Lower lobe of right lung (tissue), 2 donors: ENCODE data around the gene FIBIN. TPM values are rescaled to one million over a fixed set of nuclear protein-coding genes. Genes with fewer than 3 reads are reported as not detected.

Source experiments
- ATAC-seq, 2 donors: fragments of 200-7000 bp; cut with Tn5 transposase; one replicate each; pipeline ENCODE4 v1.9.1; 2020 to 2022; ENCODE audit warnings: mild to moderate bottlenecking in 2 of 2, moderate library complexity in 2 of 2
- DNase-seq: peaks from one replicate; pipeline ENCODE4 v3.0.0-alpha.2; 2020
- H3K27ac ChIP-seq: fragments of 200-600 bp; one replicate; pipeline ENCODE4 v1.8.0; 2022
- H3K27me3 ChIP-seq: fragments of 200-600 bp; one replicate; pipeline ENCODE4 v1.8.0; 2022; ENCODE audit warnings: low read depth
- H3K36me3 ChIP-seq: fragments of 200-600 bp; one replicate; pipeline ENCODE4 v1.8.0; 2022; ENCODE audit warnings: mild to moderate bottlenecking
- H3K4me1 ChIP-seq: fragments of 200-600 bp; one replicate; pipeline ENCODE4 v1.8.0; 2022
- H3K4me3 ChIP-seq: fragments of 200-600 bp; one replicate; pipeline ENCODE4 v1.8.0; 2022; ENCODE audit warnings: mild to moderate bottlenecking
- H3K9me3 ChIP-seq: fragments of 200-600 bp; one replicate; pipeline ENCODE4 v1.8.0; 2022
- intact Hi-C: fragments of 100-400 bp; cut with DNase I; formaldehyde crosslinking; loops from one replicate; pipeline ENCODE4 v1.11.0; 2022
- total RNA-seq: library from RNA; stranded (reverse); fragmentation: NEBNext Ultra II Directional; extraction: Animal tissue kit (Norgen Biotek cat#: 25700); gene quantifications from one replicate; pipeline ENCODE4 v1.2.1, GENCODE V29; 2021
- TF ChIP-seq, protein P1 (sequence below): fragments of 200-600 bp; IDR thresholded peaks from one replicate; pipeline ENCODE4 v1.8.0; 2022; ENCODE audit warnings: antibody characterized with exemption, mild to moderate bottlenecking
- donor health status: DM: no; HTN: yes; CAD: no; lungs with severe emphysema.

The FIBIN gene
- total RNA-seq, 1 donor from 2014 or later, result 27.8 TPM

DNA sequence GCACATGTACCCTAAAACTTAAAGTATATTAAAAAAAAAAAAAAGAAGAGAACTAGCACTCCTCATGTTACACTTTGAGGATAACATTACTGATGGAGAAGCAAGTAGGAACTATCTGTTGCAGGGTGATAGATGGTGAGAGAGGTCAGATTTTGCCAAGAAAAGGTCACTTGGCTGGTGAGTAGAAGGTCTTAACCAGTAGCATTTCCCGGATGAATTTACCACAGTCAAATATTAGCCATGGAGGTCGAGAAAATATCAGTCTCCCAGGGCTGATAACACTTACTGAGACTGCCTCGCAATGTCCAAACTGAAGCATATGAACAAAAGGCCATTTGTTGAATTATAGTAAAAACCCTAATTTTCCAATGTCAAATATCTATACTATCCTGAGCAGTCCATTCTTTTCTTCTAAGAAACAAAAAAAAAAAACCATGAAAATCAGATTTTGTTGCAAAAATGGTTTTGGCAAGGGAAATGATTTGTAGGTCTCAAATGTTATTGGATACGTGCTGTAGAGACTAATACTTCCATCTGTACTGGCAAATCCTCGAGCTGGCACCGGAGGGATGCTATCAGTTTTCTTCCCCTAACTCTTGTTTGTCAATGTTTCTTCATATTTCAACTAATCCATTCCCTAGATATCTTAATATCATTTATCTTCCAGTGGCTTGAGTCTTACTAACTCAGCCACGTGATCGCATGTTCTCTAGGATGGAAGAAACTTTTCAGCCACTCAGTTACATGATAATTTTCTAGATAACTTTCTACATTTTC is 32.2 kb downstream of the FIBIN start:
- Histone ChIP-seq H3K27ac (no peak overlapping the region), H3K9me3 (no peaks in the 10 kb centered on the region), H3K36me3 (no peaks in the 10 kb centered on the region), H3K27me3 (no peaks in the 10 kb centered on the region), H3K4me1 (no peaks in the 10 kb centered on the region), H3K4me3 (no peak overlapping the region)
- TF ChIP-seq, protein P1, sequence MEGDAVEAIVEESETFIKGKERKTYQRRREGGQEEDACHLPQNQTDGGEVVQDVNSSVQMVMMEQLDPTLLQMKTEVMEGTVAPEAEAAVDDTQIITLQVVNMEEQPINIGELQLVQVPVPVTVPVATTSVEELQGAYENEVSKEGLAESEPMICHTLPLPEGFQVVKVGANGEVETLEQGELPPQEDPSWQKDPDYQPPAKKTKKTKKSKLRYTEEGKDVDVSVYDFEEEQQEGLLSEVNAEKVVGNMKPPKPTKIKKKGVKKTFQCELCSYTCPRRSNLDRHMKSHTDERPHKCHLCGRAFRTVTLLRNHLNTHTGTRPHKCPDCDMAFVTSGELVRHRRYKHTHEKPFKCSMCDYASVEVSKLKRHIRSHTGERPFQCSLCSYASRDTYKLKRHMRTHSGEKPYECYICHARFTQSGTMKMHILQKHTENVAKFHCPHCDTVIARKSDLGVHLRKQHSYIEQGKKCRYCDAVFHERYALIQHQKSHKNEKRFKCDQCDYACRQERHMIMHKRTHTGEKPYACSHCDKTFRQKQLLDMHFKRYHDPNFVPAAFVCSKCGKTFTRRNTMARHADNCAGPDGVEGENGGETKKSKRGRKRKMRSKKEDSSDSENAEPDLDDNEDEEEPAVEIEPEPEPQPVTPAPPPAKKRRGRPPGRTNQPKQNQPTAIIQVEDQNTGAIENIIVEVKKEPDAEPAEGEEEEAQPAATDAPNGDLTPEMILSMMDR, result no peak
- intact Hi-C loops, result no loop called here
- DNase-seq (no peak), ATAC-seq (no peak)

GRCh38 chr11:27028561-27028965 is 34.7 kb downstream of the FIBIN start:
- no peak for DNase-seq
- intact Hi-C loops, result no loop called here
- no peak overlapping the region for H3K27ac ChIP-seq
- no peaks in the 10 kb centered on the region for H3K27me3 ChIP-seq
- TF ChIP-seq, protein P1, result no peak
- no peaks in the 10 kb centered on the region for H3K4me1 ChIP-seq
- no peaks in the 10 kb centered on the region for H3K36me3 ChIP-seq
- no peaks in the 10 kb centered on the region for H3K9me3 ChIP-seq
- ATAC-seq, result no peak
- no peak overlapping the region for H3K4me3 ChIP-seq

- intact Hi-C loops, result no loop called here
Observed at GRCh38 chr11:27029966-27030365, 36.1 kb downstream of the FIBIN start.

DNA sequence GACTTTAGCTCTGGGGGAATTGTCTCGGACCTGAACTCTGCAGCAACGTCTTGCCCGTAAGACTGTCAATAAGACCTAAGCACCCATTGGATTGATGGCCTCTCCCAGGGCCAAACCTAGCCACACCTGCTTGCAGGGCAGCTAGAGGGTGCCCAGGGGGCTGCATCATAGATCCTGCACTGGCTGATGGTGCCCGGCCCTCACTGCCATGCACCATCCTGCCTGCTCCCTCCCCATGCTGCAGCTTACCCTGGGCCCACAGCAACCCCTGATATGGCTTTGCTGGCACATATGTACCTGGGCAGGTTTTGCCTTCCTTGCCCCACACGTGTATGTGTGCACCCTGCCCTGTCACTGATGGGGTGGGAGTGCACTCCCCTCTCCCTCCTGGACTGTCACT is 37.8 kb downstream of the FIBIN start:
- DNase-seq (no peak), ATAC-seq (peak in 1 of 2 donors; percentile 45)
- TF ChIP-seq, protein P1, result no peak
- Histone ChIP-seq H3K4me3 (no peak overlapping the region), H3K27ac (no peak overlapping the region), H3K9me3 (no peaks in the 10 kb centered on the region), H3K36me3 (no peaks in the 10 kb centered on the region), H3K4me1 (no peaks in the 10 kb centered on the region), H3K27me3 (no peaks in the 10 kb centered on the region)
- intact Hi-C loops, result no loop called here

More at GRCh38 chr11:27029966-27030365, 36.1 kb downstream of the FIBIN start:
- TF ChIP-seq, protein P1, result no peak
- Histone ChIP-seq H3K4me1 (no peaks in the 10 kb centered on the region), H3K27ac (no peak overlapping the region), H3K9me3 (no peaks in the 10 kb centered on the region), H3K4me3 (no peak overlapping the region), H3K27me3 (no peaks in the 10 kb centered on the region), H3K36me3 (no peaks in the 10 kb centered on the region)
- ATAC-seq, result no peak
- DNase-seq, result no peak

DNA sequence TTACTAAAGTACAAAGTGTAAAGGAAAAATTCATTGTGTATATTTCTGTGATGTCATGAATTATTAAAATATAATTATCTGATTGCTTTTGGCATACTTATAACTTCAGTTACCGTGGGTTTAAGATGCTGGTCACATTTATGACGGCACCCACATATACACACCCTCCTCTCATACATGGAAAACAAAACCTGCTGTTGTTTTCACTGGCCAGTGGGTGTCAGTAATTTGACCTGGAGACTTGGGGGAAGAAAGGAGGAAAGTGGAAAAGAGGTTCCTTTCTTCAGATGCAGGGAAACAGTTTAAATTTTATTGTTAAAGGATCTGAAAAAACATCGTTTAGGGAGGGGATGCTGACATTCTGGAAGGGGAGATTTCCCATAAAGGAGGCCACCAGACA is 46.0 kb downstream of the FIBIN start:
- ATAC-seq, result no peak
- Histone ChIP-seq H3K36me3 (no peaks in the 10 kb centered on the region), H3K4me1 (no peaks in the 10 kb centered on the region), H3K27ac (no peak overlapping the region), H3K4me3 (no peak overlapping the region), H3K9me3 (no peaks in the 10 kb centered on the region), H3K27me3 (no peaks in the 10 kb centered on the region)
- intact Hi-C loops, result no loop called here
- TF ChIP-seq, protein P1, result no peak
- DNase-seq, result no peak
